H9 (cell line): ENCODE data around the gene RAI2. TPM values are rescaled to one million over a fixed set of nuclear protein-coding genes. Genes with fewer than 3 reads are reported as not detected.

Experiments used
- DNase-seq: peaks from one replicate; pipeline ENCODE4 v3.0.0-alpha.2; 2017
- H2AFZ ChIP-seq: one replicate; pipeline ENCODE4 v1.6.1; 2013; ENCODE audit warnings: mild to moderate bottlenecking, low read length, control low read depth, moderate library complexity
- H2AK5ac ChIP-seq: 2 replicates; pipeline ENCODE4 v1.6.1; 2013; ENCODE audit warnings: low read length, control low read depth, mixed read lengths; ENCODE audit not compliant: insufficient read length
- H2BK120ac ChIP-seq: one replicate; pipeline ENCODE4 v1.6.1; 2013; ENCODE audit warnings: low read depth, mild to moderate bottlenecking, low read length, control low read depth, inconsistent platforms; ENCODE audit not compliant: poor library complexity, severe bottlenecking
- H2BK12ac ChIP-seq: 2 replicates; pipeline ENCODE4 v1.6.1; 2013; ENCODE audit warnings: low read length, control low read depth, mixed read lengths, low read depth; ENCODE audit not compliant: insufficient read length
- H2BK15ac ChIP-seq: 2 replicates; pipeline ENCODE4 v1.6.1; 2013; ENCODE audit warnings: low read depth, low read length, control low read depth
- H2BK20ac ChIP-seq: one replicate; pipeline ENCODE4 v1.6.1; 2013; ENCODE audit warnings: low read depth, mild to moderate bottlenecking, low read length, control low read depth, inconsistent platforms; ENCODE audit not compliant: poor library complexity, severe bottlenecking
- H2BK5ac ChIP-seq: 2 replicates; pipeline ENCODE4 v1.6.1; 2013; ENCODE audit warnings: low read length, control low read depth, mixed read lengths; ENCODE audit not compliant: insufficient read length
- H3K14ac ChIP-seq: 2 replicates; pipeline ENCODE4 v1.6.1; 2013; ENCODE audit warnings: low read length, control low read depth; ENCODE audit not compliant: insufficient read depth
- H3K18ac ChIP-seq: 2 replicates; pipeline ENCODE4 v1.6.1; 2013; ENCODE audit warnings: low read depth, mild to moderate bottlenecking, mixed read lengths, low read length, control low read depth; ENCODE audit not compliant: insufficient read length
- H3K23ac ChIP-seq: 2 replicates; pipeline ENCODE4 v1.6.1; 2013; ENCODE audit warnings: low read length, control low read depth, mixed read lengths, low read depth; ENCODE audit not compliant: insufficient read length
- H3K23me2 ChIP-seq: 2 replicates; pipeline ENCODE4 v1.6.1; 2013; ENCODE audit warnings: low read depth, mild to moderate bottlenecking, mixed read lengths, low read length, control low read depth; ENCODE audit not compliant: insufficient read length, poor library complexity, severe bottlenecking
- H3K27ac ChIP-seq: 2 replicates; pipeline ENCODE4 v1.5.1; 2013; ENCODE audit warnings: low read length, control low read depth, mixed read lengths, low read depth; ENCODE audit not compliant: insufficient read length
- H3K27me3 ChIP-seq: 2 replicates; pipeline ENCODE4 v1.6.1; 2013; ENCODE audit warnings: low read length, control low read depth, inconsistent platforms; ENCODE audit not compliant: insufficient read depth
- H3K4ac ChIP-seq: 2 replicates; pipeline ENCODE4 v1.6.1; 2013; ENCODE audit warnings: low read depth, mild to moderate bottlenecking, control low read depth, inconsistent platforms, low read length, moderate library complexity
- H3K4me1 ChIP-seq: 2 replicates; pipeline ENCODE4 v1.6.1; 2013; ENCODE audit warnings: low read length, control low read depth, inconsistent platforms; ENCODE audit not compliant: insufficient read depth
- H3K4me2 ChIP-seq: 2 replicates; pipeline ENCODE4 v1.6.1; 2013; ENCODE audit warnings: low read length, control low read depth, mixed read lengths; ENCODE audit not compliant: insufficient read length, insufficient read depth
- H3K56ac ChIP-seq: 2 replicates; pipeline ENCODE4 v1.6.1; 2013; ENCODE audit warnings: low read depth, mild to moderate bottlenecking, mixed read lengths, low read length, control low read depth; ENCODE audit not compliant: insufficient read length
- H3K79me1 ChIP-seq: 2 replicates; pipeline ENCODE4 v1.6.1; 2013; ENCODE audit warnings: low read depth, mild to moderate bottlenecking, moderate library complexity, low read length, control low read depth, inconsistent platforms; ENCODE audit not compliant: insufficient read depth, poor library complexity, severe bottlenecking
- H3K79me2 ChIP-seq: 2 replicates; pipeline ENCODE4 v1.6.1; 2013; ENCODE audit warnings: low read length, control low read depth, inconsistent platforms; ENCODE audit not compliant: insufficient read depth
- H3K9ac ChIP-seq: 2 replicates; pipeline ENCODE4 v1.6.1; 2013; ENCODE audit warnings: low read length, control low read depth, mixed read lengths; ENCODE audit not compliant: insufficient read length; ENCODE audit errors: extremely low read depth
- H3K9me3 ChIP-seq: one replicate; pipeline ENCODE4 v1.6.1; 2013; ENCODE audit warnings: low read depth, low read length, inconsistent platforms; ENCODE audit not compliant: control insufficient read depth
- H3T11ph ChIP-seq: one replicate; pipeline ENCODE4 v1.6.1; 2013; ENCODE audit warnings: mild to moderate bottlenecking, low read length, control low read depth, inconsistent platforms
- H4K20me1 ChIP-seq: one replicate; pipeline ENCODE4 v1.6.1; 2013; ENCODE audit not compliant: control insufficient read depth, insufficient read length, insufficient read depth
- H4K5ac ChIP-seq: 2 replicates; pipeline ENCODE4 v1.6.1; 2013; ENCODE audit warnings: low read depth, mild to moderate bottlenecking, mixed read lengths, low read length, control low read depth; ENCODE audit not compliant: insufficient read length
- H4K8ac ChIP-seq: replicated peaks from 2 replicates; pipeline ENCODE4 v1.6.1; 2013; ENCODE audit warnings: low read length, control low read depth, mixed read lengths, low read depth; ENCODE audit not compliant: insufficient read length
- H4K91ac ChIP-seq: 2 replicates; pipeline ENCODE4 v1.6.1; 2013; ENCODE audit warnings: low read depth, mild to moderate bottlenecking, moderate library complexity, mixed read lengths, low read length, control low read depth; ENCODE audit not compliant: insufficient read length
- H3K27ac Mint-ChIP-seq, 3 experiments: 2 replicates in 2 of 3; 3 replicates in 1 of 3; pipeline ENCODE4 v1.8.0; 2020 to 2021; ENCODE audit warnings: mixed read lengths in 3 of 3, mild to moderate bottlenecking in 1 of 3, moderate library complexity in 1 of 3
- H3K27me3 Mint-ChIP-seq: 2 replicates; pipeline ENCODE4 v1.8.0; 2021; ENCODE audit warnings: low read depth, mild to moderate bottlenecking, moderate library complexity, mixed read lengths
- H3K36me3 Mint-ChIP-seq, 3 experiments: 2 replicates in 2 of 3; 3 replicates in 1 of 3; pipeline ENCODE4 v1.8.0; 2020 to 2021; ENCODE audit warnings: low read depth in 3 of 3, mixed read lengths in 3 of 3; ENCODE audit not compliant: insufficient read depth in 1 of 3
- H3K4me1 Mint-ChIP-seq, 2 experiments: 2 replicates each; pipeline ENCODE4 v1.8.0; 2020; ENCODE audit warnings: mixed read lengths in 2 of 2
- H3K4me3 Mint-ChIP-seq, 2 experiments: 2 replicates in 1 of 2; 3 replicates in 1 of 2; pipeline ENCODE4 v1.8.0; 2020 to 2021; ENCODE audit warnings: mild to moderate bottlenecking in 2 of 2, mixed read lengths in 2 of 2, moderate library complexity in 1 of 2
- H3K9me3 Mint-ChIP-seq, 2 experiments: 2 replicates in 1 of 2; 3 replicates in 1 of 2; pipeline ENCODE4 v1.8.0; 2020; ENCODE audit warnings: mild to moderate bottlenecking in 2 of 2, mixed read lengths in 2 of 2, moderate library complexity in 1 of 2
- CTCF ChIP-seq: fragments of 200-600 bp; sonication (generic); conservative IDR thresholded peaks from 3 replicates; pipeline ENCODE4 v1.8.0; 2021; ENCODE audit warnings: antibody characterized with exemption, mild to moderate bottlenecking
- WGBS: extraction: QIAGEN DNeasy Blood & Tissue Kit; methylation state at CpG from one replicate; pipeline ENCODE4 v1.1.7; 2013; ENCODE audit warnings: missing lambda C conversion rate, low lambda C conversion rate, mixed read lengths; ENCODE audit not compliant: insufficient read length; ENCODE audit errors: extremely low coverage; 5-methylcytosine and 5-hydroxymethylcytosine counted together
- total RNA-seq: library from RNA; stranded (reverse); gene quantifications from 2 replicates; pipeline ENCODE4 v1.2.1, GENCODE V29; 2021

Gene RAI2
- total RNA-seq, 1 experiment from 2014 or later = 0.72 TPM

GRCh38 chrX:17778997-17779396 lies 82.1 kb downstream of the RAI2 start:
- no peaks in the 10 kb centered on the region for H3K79me1 ChIP-seq
- no peaks in the 10 kb centered on the region for H3K23me2 ChIP-seq
- no peaks in the 10 kb centered on the region for H3K79me2 ChIP-seq
- Mint-ChIP-seq H3K36me3 (peaks cover 4 to 7% (median 6%) of the 10 kb centered on the region in 3 experiments; a peak in 5 of 7 replicates), H3K4me1 (peaks cover 4% of the 10 kb centered on the region in 2 experiments), H3K27ac (no peak overlapping the region), H3K9me3 (peaks cover 38 to 39% of the 10 kb centered on the region in 2 experiments), H3K27me3 (peaks cover 2% of the 10 kb centered on the region; the same call in 1 of the 2 replicates), H3K4me3 (no peak overlapping the region)
- H3K4ac ChIP-seq = no peak overlapping the region
- H4K20me1 ChIP-seq = no peaks in the 10 kb centered on the region
- H3K27ac ChIP-seq = no peak overlapping the region
- peaks cover 6% of the 10 kb centered on the region for H3K9me3 ChIP-seq
- H4K5ac ChIP-seq = no peak overlapping the region
- no peak overlapping the region for H2BK5ac ChIP-seq
- no peak overlapping the region for H3K14ac ChIP-seq
- no peaks in the 10 kb centered on the region; the same call in 1 of the 2 replicates for H3K27me3 ChIP-seq
- H3K18ac ChIP-seq = no peak overlapping the region
- no peak overlapping the region for H3K4me2 ChIP-seq
- WGBS = no CpG with 5 or more reads among the region's 2 CpGs
- no peak overlapping the region for H4K91ac ChIP-seq
- no peak overlapping the region for H2AK5ac ChIP-seq
- no peak overlapping the region for H2BK20ac ChIP-seq
- no peak overlapping the region for H3K9ac ChIP-seq
- no peak overlapping the region for H3T11ph ChIP-seq
- no peak overlapping the region for H2BK120ac ChIP-seq
- no peak overlapping the region for H3K56ac ChIP-seq
- no peaks in the 10 kb centered on the region for H3K4me1 ChIP-seq
- TF ChIP-seq CTCF = no peak
- H2AFZ ChIP-seq = no peak overlapping the region
- no peak for DNase-seq
- H2BK12ac ChIP-seq = no peak overlapping the region
- no peak overlapping the region for H3K23ac ChIP-seq
- no peak overlapping the region for H4K8ac ChIP-seq
- H2BK15ac ChIP-seq = no peak overlapping the region
